Measurements from ENCODE around the gene KCP.

DNA sequence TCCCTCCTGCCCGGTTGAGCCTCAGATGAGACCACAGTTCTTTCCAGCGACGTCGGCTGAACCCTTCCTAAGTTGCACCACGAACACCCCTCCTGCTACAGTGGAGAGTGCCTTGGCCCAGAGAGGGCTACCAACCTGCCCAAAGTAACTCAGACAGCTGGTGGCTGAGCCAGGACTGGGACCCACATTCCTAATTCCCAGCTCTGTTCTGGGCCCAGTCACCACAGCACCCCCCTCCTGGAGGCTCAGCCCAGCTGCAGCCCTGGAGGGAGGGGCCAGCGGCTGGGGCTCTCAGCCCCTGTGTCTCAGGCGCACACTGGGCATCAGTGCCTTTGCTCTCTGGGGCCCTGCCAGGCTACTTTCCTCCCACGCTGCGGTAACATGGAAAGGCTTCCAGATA is 37.3 kb downstream of the KCP start:
- TF ChIP-seq EZH2phosphoT487 (IDR thresholded peaks at IDR 0.05; ENCODE audit: low read length), result no peak
- TF ChIP-seq CTCF (IDR thresholded peaks at IDR 0.05; ENCODE audit: low read length), result no peak

Measured in MM.1S (cell line).